HEK293 (cell line): ENCODE data around the gene PRKG1.
A peak's percentile ranks its signal among the peaks of the same experiment; 100 is the strongest.

Source experiments
- CTCF ChIA-PET: fragments of 350-600 bp; formaldehyde crosslinking; extraction: SDS; loops from one replicate; lab custom pipeline; 2021; ENCODE audit warnings: antibody characterized with exemption; lab: Yijun Ruan, JAX
- POLR2A ChIA-PET: fragments of 300-600 bp; formaldehyde crosslinking; extraction: SDS; loops from one replicate; lab custom pipeline; 2020; ENCODE audit warnings: antibody characterized with exemption, inconsistent platforms; lab: Yijun Ruan, JAX
- H3K27ac ChIP-seq: fragments of 200-500 bp; sonication (Bioruptor generic); 2 replicates; pipeline ENCODE4 v1.5.1; 2014; ENCODE audit warnings: low read depth, low read length, control low read depth, inconsistent platforms; ENCODE audit errors: extremely low read depth
- H3K36me3 ChIP-seq, 2 experiments: fragments of 200-500 bp in 1 of 2; sonication (Bioruptor generic) in 1 of 2; 1 replicate in 1 of 2; 2 replicates in 1 of 2; pipeline ENCODE4 v1.5.1; 2014 to 2017; ENCODE audit warnings: inconsistent platforms in 2 of 2, low read length in 2 of 2; ENCODE audit not compliant: control insufficient read depth in 2 of 2, insufficient read depth in 1 of 2
- H3K4me1 ChIP-seq: fragments of 200-500 bp; sonication (Bioruptor generic); 2 replicates; pipeline ENCODE4 v1.5.1; 2014; ENCODE audit warnings: mild to moderate bottlenecking, low read length, inconsistent platforms; ENCODE audit not compliant: control insufficient read depth, insufficient read depth
- H3K4me3 ChIP-seq: 2 replicates; pipeline ENCODE4 v1.5.1; 2011; ENCODE audit warnings: low read depth, mild to moderate bottlenecking, control low read depth, low read length, moderate library complexity
- H3K9me3 ChIP-seq: fragments of 200-500 bp; sonication (Bioruptor generic); 2 replicates; pipeline ENCODE4 v1.5.1; 2014; ENCODE audit warnings: low read depth, low read length, inconsistent platforms; ENCODE audit not compliant: control insufficient read depth, insufficient read depth
- GFI1B ChIP-seq: fragments of 450-650 bp; formaldehyde crosslinking; IDR thresholded peaks from 2 replicates; pipeline ENCODE4 v1.5.1; 2016; ENCODE audit warnings: missing biosample characterization, missing genetic modification characterization
- GLI4 ChIP-seq: fragments of 450-650 bp; formaldehyde crosslinking; IDR thresholded peaks from 2 replicates; pipeline ENCODE4 v1.5.1; 2016; ENCODE audit warnings: missing biosample characterization, missing genetic modification characterization
- MZF1 ChIP-seq: fragments of 450-650 bp; formaldehyde crosslinking; IDR thresholded peaks from 2 replicates; pipeline ENCODE4 v1.5.1; 2017; ENCODE audit warnings: missing biosample characterization, missing genetic modification characterization, borderline replicate concordance
- PRDM1 ChIP-seq: fragments of 450-650 bp; formaldehyde crosslinking; IDR thresholded peaks from 2 replicates; pipeline ENCODE4; 2016; ENCODE audit warnings: missing biosample characterization, missing genetic modification characterization
- SCRT2 ChIP-seq: fragments of 450-650 bp; formaldehyde crosslinking; IDR thresholded peaks from 2 replicates; pipeline ENCODE4 v1.5.1; 2016; ENCODE audit warnings: missing biosample characterization, missing genetic modification characterization
- YY2 ChIP-seq: fragments of 450-650 bp; formaldehyde crosslinking; IDR thresholded peaks from 2 replicates; pipeline ENCODE4 v1.5.1; 2016; ENCODE audit warnings: missing biosample characterization, missing genetic modification characterization
- ZBTB7A ChIP-seq: fragments of 450-650 bp; formaldehyde crosslinking; IDR thresholded peaks from 2 replicates; pipeline ENCODE4 v1.5.1; 2016; ENCODE audit warnings: low read depth, missing biosample characterization, missing genetic modification characterization
- ZNF114 ChIP-seq: fragments of 450-650 bp; formaldehyde crosslinking; IDR thresholded peaks from 2 replicates; pipeline ENCODE4 v1.5.0; 2017; ENCODE audit warnings: missing biosample characterization, missing genetic modification characterization
- ZNF169 ChIP-seq: fragments of 450-650 bp; formaldehyde crosslinking; IDR thresholded peaks from 2 replicates; pipeline ENCODE4 v1.5.1; 2016; ENCODE audit warnings: missing biosample characterization, missing genetic modification characterization
- ZNF335 ChIP-seq: fragments of 450-650 bp; formaldehyde crosslinking; conservative IDR thresholded peaks from 2 replicates; pipeline ENCODE4 v1.5.1; 2016; ENCODE audit warnings: missing biosample characterization, missing genetic modification characterization
- ZNF660 ChIP-seq: fragments of 450-650 bp; IDR thresholded peaks from 2 replicates; pipeline ENCODE4 v1.5.1; 2018; ENCODE audit warnings: missing biosample characterization, mild to moderate bottlenecking, missing genetic modification characterization
- ZNF664 ChIP-seq: fragments of 450-650 bp; formaldehyde crosslinking; IDR thresholded peaks from 2 replicates; pipeline ENCODE4 v1.5.1; 2016; ENCODE audit warnings: missing biosample characterization, missing genetic modification characterization
- ZNF776 ChIP-seq: fragments of 450-650 bp; formaldehyde crosslinking; IDR thresholded peaks from 2 replicates; pipeline ENCODE4 v1.5.0; 2017; ENCODE audit warnings: missing biosample characterization, missing genetic modification characterization, borderline replicate concordance
- ZNF837 ChIP-seq: fragments of 450-650 bp; formaldehyde crosslinking; IDR thresholded peaks from 2 replicates; pipeline ENCODE4 v1.5.1; 2016; ENCODE audit warnings: missing biosample characterization, missing genetic modification characterization
- TF ChIP-seq, protein P1 (sequence below): fragments of 450-650 bp; formaldehyde crosslinking; IDR thresholded peaks from 2 replicates; pipeline ENCODE4 v1.5.1; 2016; ENCODE audit warnings: missing biosample characterization, missing genetic modification characterization
- TF ChIP-seq, protein P2 (sequence below): fragments of 450-650 bp; formaldehyde crosslinking; IDR thresholded peaks from 2 replicates; pipeline ENCODE4 v1.5.1; 2017; ENCODE audit warnings: missing biosample characterization, missing genetic modification characterization
- TF ChIP-seq, protein P3 (sequence below): fragments of 450-650 bp; formaldehyde crosslinking; IDR thresholded peaks from 2 replicates; pipeline ENCODE4 v1.5.1; 2016; ENCODE audit warnings: missing biosample characterization, missing genetic modification characterization

PRKG1 gene

DNA sequence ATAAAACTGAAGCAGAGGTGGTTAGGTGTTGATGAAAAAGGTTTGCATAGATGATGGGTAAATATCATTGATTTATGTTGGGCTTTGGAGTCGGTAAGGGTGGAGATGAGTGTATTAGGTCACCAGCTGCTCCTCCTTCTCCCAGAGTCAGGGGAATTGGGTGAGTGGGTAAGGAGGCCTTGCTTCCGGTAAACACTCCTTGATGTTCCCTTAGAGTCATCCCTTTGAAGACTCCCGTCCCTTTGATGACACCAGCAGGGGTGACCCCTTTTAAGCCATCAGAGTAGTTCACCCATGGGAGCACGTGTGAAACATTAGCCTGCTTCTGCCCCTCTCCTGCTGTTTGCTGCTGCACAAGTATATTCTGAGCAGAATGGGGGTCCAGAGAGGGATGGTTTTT lies 1147.6 kb downstream of the PRKG1 start (continued):
- TF ChIP-seq GLI4 (tag by site-specific recombination): no peak
- TF ChIP-seq, protein P1, sequence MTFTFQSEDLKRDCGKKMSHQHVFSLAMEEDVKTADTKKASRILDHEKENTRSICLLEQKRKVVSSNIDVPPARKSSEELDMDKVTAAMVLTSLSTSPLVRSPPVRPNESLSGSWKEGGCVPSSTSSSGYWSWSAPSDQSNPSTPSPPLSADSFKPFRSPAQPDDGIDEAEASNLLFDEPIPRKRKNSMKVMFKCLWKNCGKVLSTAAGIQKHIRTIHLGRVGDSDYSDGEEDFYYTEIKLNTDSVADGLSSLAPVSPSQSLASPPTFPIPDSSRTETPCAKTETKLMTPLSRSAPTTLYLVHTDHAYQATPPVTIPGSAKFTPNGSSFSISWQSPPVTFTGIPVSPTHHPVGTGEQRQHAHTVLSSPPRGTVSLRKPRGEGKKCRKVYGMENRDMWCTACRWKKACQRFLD (tag by site-specific recombination): no peak
- TF ChIP-seq, all 188 proteins: peak for 2

DNA sequence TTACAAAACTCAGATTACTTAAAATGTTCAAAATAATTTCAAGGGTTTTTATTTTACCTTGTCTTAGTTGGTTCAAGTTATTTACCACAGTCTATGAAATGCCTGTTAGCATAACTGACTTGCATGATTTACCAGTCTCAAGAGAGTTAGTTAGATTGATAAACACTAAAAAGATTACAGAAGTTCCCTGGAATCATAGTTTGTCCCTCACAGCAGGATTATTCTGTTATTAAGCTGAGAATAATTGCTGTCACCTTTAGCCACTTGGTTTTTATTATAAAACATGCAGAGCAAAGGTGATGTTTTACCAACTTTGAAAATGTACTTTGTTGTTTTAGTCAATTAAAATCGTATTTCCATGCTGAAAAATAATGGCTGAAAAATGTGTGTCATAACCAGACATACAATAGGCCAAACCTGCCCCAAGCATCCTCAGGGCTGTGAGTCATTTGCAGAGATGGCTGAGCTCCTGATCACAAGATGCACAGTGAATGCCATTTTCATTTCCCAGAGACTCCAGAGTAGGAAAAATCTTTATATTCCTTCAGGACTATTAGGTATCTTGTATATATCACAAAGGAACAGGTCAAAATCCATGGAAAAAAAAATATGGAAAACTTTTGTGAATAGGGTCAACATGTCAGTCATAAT lies 1152.0 kb downstream of the PRKG1 start:
- Histone ChIP-seq H3K4me3 (no peak overlapping the region), H3K9me3 (no peaks in the 10 kb centered on the region), H3K27ac (no peak overlapping the region), H3K36me3 (no peaks in the 10 kb centered on the region), H3K4me1 (no peaks in the 10 kb centered on the region)
- ChIA-PET CTCF (no interaction called here), POLR2A (no interaction called here)
- TF ChIP-seq, protein P2, sequence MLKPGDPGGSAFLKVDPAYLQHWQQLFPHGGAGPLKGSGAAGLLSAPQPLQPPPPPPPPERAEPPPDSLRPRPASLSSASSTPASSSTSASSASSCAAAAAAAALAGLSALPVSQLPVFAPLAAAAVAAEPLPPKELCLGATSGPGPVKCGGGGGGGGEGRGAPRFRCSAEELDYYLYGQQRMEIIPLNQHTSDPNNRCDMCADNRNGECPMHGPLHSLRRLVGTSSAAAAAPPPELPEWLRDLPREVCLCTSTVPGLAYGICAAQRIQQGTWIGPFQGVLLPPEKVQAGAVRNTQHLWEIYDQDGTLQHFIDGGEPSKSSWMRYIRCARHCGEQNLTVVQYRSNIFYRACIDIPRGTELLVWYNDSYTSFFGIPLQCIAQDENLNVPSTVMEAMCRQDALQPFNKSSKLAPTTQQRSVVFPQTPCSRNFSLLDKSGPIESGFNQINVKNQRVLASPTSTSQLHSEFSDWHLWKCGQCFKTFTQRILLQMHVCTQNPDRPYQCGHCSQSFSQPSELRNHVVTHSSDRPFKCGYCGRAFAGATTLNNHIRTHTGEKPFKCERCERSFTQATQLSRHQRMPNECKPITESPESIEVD (tag by site-specific recombination): peak; percentile 55
- no peak for TF ChIP-seq ZNF776 (tag by site-specific recombination)
- TF ChIP-seq, protein P3, sequence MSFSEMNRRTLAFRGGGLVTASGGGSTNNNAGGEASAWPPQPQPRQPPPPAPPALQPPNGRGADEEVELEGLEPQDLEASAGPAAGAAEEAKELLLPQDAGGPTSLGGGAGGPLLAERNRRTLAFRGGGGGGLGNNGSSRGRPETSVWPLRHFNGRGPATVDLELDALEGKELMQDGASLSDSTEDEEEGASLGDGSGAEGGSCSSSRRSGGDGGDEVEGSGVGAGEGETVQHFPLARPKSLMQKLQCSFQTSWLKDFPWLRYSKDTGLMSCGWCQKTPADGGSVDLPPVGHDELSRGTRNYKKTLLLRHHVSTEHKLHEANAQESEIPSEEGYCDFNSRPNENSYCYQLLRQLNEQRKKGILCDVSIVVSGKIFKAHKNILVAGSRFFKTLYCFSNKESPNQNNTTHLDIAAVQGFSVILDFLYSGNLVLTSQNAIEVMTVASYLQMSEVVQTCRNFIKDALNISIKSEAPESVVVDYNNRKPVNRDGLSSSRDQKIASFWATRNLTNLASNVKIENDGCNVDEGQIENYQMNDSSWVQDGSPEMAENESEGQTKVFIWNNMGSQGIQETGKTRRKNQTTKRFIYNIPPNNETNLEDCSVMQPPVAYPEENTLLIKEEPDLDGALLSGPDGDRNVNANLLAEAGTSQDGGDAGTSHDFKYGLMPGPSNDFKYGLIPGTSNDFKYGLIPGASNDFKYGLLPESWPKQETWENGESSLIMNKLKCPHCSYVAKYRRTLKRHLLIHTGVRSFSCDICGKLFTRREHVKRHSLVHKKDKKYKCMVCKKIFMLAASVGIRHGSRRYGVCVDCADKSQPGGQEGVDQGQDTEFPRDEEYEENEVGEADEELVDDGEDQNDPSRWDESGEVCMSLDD (tag by site-specific recombination): no peak
- TF ChIP-seq YY2: 0 out of 2 replicates have a peak, but pooled peaks have one; percentile 25

DNA sequence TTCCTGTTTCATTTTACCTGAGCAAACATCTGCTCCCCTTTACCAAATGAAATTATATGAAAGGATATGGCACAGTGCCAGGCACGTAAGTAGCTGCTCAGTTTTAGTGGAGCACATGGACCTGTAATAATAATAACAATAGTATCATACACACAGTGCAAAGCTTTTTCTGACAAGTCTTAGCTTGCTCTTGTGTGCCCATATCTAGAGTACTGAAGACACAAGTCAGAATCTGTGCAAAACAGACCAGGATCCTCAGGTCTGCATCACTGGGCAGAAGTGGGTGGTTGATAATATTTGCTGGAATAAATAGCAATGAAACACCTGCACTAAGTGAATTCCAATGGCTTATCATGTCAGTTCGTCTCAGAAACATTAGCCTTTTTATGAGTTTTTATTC lies 1154.3 kb downstream of the PRKG1 start:
- no peaks in the 10 kb centered on the region for H3K4me1 ChIP-seq
- H3K36me3 ChIP-seq: no peaks in the 10 kb centered on the region
- TF ChIP-seq ZNF664 (tag by site-specific recombination): 0 out of 2 replicates have a peak, but pooled peaks have one; percentile 17
- no peak for TF ChIP-seq ZNF169 (tag by site-specific recombination)
- TF ChIP-seq MZF1 (tag by site-specific recombination): peak; percentile 18; the same call in 1 of the 2 replicates
- ChIA-PET CTCF (interaction anchor here (1.2 kb wide), 1 partner anchor 12 kb away, joined by 3 read pairs; no protein-coding TSS in a partner anchor), POLR2A (no interaction called here)
- no peaks in the 10 kb centered on the region for H3K9me3 ChIP-seq
- H3K4me3 ChIP-seq: no peak overlapping the region
- no peak overlapping the region for H3K27ac ChIP-seq

DNA sequence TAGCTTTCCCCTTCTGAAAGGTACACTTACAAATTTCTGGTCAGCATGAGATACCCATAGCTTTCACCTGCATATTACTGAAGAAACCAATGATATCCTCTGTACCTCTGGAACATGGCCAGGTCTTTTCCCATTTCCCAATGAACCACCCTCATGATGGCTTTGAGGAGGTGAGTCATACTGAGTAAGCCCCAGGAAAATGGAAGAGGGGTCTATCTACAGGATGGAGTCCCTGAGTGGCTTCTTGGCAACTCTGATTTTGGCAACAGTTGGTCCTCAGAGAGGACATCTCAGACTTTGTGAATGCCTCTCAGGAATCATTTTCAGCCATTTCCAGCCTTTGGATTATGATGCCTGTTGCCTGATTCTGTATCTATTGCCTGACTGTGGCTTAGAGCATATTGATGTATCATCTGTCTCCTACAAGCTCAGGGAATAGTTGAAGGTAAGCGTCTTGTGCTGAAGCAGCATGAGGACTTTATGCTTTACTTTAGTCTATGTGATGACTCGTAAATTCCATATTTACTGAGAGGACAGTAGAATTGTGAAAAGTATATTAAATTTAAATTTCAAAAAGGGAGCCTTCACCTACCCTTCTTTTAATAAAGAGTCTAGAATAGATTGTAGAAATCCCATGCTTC lies 1155.1 kb downstream of the PRKG1 start:
- Histone ChIP-seq H3K27ac (no peak overlapping the region), H3K36me3 (no peaks in the 10 kb centered on the region), H3K9me3 (no peaks in the 10 kb centered on the region), H3K4me3 (no peak overlapping the region), H3K4me1 (no peaks in the 10 kb centered on the region)
- POLR2A ChIA-PET: no interaction called here
- no peak for TF ChIP-seq ZNF114 (tag by site-specific recombination)
- no peak for TF ChIP-seq ZBTB7A (tag by site-specific recombination)
- no peak for TF ChIP-seq GFI1B
- TF ChIP-seq PRDM1 (tag by site-specific recombination): 0 out of 2 replicates have a peak, but pooled peaks have one; percentile 23
- TF ChIP-seq ZNF837: no peak
- TF ChIP-seq SCRT2 (tag by site-specific recombination): peak; percentile 43; the same call in 1 of the 2 replicates
- TF ChIP-seq ZNF335: peak; percentile 32; the same call in 1 of the 2 replicates
- 0 out of 2 replicates have a peak, but pooled peaks have one; percentile 18 for TF ChIP-seq ZNF660 (tag by site-specific recombination)
- CTCF ChIA-PET: interaction anchor here (1.2 kb wide), 1 partner anchor 13 kb away, joined by 3 read pairs; no protein-coding TSS in a partner anchor
